Raji (cell line): ENCODE data around the gene TBX5.

Experiments used
- POLR2A ChIP-seq: IDR thresholded peaks from 2 replicates; pipeline ENCODE4 v1.6.1; 2011; ENCODE audit warnings: low read depth, low read length, control low read depth; ENCODE audit not compliant: insufficient read depth

The TBX5 gene

DNA sequence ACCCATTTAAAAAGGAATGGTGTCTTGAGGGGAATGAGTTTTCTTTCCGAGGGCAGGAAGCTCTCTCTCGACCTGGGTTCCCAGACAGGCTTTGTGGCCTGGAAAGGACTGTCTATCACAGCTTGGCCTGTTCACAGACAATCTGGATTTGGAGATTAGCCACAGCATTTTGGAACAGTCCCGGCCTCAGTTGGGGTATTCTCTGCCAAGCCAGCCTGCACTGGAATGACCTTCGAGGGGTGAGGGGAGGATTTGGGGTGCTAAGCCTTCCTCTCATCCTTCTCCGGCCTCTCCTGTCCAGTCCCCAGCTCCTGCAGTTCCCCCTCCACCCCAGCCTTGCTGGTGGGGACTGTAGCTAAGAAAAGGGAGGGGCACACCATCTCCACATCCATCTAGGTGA is 13.0 kb downstream of the TBX5 start:
- no peak for TF ChIP-seq POLR2A

GRCh38 chr12:114391088-114391487 is 14.9 kb downstream of the TBX5 start:
- no peak for TF ChIP-seq POLR2A

GRCh38 chr12:114384739-114385138 is 21.2 kb downstream of the TBX5 start:
- TF ChIP-seq POLR2A = no peak

DNA sequence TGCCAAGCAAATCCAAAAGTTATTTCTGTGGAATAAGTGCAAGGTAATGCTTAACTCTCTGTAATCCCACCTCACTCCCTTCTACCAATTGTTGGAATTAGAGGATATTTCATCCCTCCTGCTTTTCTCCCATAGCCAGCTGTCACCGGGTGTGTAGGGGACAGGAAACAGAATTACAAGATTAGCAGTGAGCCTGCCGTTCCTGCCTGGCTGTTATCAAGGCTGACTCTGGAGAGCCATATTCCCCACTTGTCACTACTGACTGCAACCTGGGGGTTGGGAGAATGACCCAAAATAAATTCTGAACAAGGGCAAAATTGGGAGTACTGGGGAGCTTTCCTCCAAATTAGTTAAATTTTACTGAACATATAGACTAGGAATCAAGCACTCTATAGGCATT is 24.8 kb downstream of the TBX5 start:
- no peak for TF ChIP-seq POLR2A

- no peak for TF ChIP-seq POLR2A
Observed at GRCh38 chr12:114371733-114372132, 34.2 kb downstream of the TBX5 start.

DNA sequence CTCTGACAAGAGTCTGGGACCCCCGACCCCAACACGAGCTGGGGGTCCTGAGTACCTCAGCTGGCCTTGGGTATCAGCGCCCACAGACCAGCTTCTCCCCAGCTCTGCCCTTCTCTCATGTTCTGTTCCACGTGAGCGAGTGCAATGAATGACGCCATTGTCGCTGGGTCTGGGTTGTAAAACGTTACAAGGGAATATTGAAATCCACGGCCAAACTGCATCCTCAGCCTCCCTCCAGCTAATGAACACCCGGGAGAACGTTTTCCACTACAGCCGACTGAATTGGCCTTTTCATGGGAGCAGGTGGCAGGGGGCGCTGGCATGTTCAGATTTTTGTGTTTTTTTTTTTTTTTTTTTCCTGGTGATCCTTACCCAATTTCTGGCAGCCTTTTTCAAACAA is 34.7 kb downstream of the TBX5 start:
- no peak for TF ChIP-seq POLR2A

DNA sequence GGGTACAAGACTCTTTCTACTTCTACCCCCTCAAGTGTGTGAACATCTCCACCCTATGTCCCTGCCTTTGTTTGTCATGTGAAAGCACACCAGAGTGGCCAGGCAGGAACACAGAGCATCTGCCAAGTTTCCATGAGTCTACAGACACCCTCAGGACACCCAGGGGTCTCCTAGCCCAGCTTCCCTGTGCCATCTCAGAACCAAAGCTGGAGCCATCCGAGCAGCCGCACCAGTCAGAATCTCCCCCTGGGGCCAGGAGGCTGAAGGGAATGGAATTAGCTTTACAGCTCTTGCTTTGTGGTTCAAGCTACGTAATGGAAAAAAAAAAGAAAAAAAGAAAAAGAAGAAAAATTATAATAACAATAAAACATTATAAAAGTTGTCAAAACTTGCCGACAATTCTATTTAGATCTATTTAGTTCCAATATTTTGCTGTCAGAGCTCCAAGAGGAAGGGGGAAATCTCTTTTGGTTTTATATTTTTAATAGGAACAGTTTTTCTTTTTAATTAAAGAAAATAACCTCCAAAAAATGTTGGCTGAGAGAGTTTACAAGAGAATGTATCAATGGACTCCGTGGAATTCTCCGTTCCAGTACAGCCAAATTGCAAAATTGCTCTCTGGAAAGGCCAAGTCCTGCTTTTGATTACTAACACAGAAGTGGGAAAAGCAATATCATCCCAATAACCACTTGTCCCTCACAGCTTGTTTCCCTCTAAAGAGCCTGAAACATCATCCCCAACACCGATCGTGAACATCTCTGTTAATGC is 37.1 kb downstream of the TBX5 start:
- no peak for TF ChIP-seq POLR2A

GRCh38 chr12:114361992-114362391 is 44.0 kb downstream of the TBX5 start:
- no peak for TF ChIP-seq POLR2A

DNA sequence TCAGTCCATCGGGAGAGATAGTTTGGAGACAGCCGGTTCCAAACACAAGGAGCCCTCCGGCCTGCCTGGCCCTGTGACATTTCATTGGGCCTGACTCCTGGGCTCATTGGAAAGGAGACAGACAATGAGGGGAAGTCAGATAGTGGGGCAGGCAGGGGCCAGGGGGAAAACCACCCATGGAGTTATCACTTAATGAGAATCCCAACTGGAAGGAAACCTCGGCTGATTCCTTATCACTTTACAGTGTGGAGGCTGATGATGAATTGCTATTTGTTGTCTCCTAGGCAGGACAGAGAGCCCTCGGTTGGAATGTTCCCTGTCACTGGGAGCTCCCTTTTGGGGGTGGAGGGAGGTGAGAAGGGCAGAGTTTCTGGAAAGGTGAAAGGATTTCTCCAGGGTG is 44.4 kb downstream of the TBX5 start:
- TF ChIP-seq POLR2A = no peak

- no peak for TF ChIP-seq POLR2A
Observed at GRCh38 chr12:114360485-114360884, 45.5 kb downstream of the TBX5 start.

DNA sequence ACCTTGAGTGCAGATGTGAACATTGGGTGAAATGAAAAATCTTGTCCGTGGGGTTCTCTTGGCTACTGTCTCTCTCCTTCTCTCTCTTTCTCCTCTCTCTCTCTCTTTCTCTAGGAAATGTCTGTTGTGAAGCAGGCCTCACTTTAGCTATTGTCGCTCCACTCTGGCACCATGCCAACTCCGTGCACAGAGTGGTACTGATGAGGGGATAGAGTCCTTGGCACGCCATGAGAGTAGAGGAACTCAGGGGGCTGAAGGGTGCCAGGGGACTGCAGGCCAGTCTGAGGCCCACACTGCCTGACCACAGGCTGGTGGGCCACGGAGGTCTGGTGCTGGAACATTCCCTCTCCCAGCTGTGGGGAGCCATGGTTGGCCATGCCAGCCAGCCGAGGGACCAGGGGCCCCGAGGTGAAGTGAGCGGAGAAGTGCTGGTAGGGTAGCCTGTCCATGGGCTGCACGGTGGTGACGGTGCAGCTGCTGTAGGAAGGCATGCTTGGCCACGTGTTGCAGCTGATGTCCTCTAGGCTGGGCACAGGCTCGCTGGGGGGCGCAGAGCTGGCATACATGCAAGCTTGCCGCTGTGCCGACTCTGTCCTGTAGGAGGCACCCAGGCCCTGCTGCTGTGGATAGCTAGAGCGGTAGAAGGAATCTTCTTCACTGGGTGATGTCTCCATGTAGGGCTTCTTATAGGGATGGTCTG is 50.4 kb downstream of the TBX5 start:
- no peak for TF ChIP-seq POLR2A

DNA sequence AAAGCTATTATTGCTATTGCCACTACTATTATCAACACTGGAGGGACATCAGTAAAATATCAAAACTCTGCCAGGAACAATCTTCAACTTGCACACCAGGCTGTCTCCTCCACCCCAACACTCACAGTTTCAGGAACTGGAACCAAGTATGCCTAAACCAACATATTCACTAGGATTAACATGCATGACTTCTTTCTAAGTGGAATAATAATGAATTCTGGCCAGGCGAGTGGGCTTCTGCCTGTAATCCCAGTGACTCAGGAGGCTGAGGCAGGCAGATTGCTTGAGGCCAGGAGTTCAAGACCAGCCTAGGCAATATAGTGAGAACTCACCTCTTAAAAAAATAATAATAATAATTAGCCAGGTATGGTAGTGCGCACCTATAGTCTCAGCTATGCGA is 58.1 kb downstream of the TBX5 start:
- no peak for TF ChIP-seq POLR2A

- no peak for TF ChIP-seq POLR2A
Observed at GRCh38 chr12:114344831-114345230, 61.1 kb downstream of the TBX5 start.

- no peak for TF ChIP-seq POLR2A
Observed at GRCh38 chr12:114344303-114344663, 61.7 kb downstream of the TBX5 start.

DNA sequence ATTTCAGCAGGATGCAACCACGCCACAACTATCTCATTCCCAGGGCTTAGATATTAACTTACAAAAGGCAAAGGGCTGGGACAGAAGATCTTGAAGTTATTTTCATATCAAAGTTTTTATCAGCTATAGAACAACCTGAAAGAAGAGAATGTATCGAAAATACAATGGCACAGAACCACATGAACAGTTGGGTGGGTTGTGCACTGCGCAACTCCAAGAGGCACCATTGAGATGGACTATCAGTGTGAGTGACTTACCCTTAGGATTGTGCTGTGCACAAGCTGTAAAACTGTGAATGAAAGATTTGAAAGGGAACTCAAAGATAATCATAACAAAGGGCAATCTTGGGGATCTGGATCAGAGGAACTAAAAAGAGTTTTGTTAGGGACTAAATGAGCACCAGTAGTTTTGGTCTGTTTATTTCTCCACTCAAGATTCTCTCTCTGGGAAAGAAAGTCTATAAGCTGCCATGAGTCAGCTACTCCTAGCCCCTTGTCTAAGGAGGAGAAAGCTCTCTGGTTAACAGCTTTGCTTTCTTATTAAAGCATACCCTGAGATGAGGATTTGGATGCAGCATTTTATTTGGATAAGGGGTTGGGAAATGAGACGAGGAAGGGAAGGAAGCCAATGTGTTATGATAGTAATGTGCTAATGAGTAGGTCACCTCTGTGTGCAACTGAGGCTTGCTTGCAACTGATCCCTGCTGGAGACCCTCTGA is 62.2 kb downstream of the TBX5 start:
- no peak for TF ChIP-seq POLR2A

GRCh38 chr12:114342656-114343055 is 63.3 kb downstream of the TBX5 start:
- no peak for TF ChIP-seq POLR2A

- TF ChIP-seq POLR2A = no peak
Observed at GRCh38 chr12:114341635-114342034, 64.3 kb downstream of the TBX5 start.

- no peak for TF ChIP-seq POLR2A
Observed at GRCh38 chr12:114340231-114340630, 65.7 kb downstream of the TBX5 start.
